ENCODE data around the gene GRIPAP1.

Gene GRIPAP1, protein sequence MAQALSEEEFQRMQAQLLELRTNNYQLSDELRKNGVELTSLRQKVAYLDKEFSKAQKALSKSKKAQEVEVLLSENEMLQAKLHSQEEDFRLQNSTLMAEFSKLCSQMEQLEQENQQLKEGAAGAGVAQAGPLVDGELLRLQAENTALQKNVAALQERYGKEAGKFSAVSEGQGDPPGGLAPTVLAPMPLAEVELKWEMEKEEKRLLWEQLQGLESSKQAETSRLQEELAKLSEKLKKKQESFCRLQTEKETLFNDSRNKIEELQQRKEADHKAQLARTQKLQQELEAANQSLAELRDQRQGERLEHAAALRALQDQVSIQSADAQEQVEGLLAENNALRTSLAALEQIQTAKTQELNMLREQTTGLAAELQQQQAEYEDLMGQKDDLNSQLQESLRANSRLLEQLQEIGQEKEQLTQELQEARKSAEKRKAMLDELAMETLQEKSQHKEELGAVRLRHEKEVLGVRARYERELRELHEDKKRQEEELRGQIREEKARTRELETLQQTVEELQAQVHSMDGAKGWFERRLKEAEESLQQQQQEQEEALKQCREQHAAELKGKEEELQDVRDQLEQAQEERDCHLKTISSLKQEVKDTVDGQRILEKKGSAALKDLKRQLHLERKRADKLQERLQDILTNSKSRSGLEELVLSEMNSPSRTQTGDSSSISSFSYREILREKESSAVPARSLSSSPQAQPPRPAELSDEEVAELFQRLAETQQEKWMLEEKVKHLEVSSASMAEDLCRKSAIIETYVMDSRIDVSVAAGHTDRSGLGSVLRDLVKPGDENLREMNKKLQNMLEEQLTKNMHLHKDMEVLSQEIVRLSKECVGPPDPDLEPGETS

DNA sequence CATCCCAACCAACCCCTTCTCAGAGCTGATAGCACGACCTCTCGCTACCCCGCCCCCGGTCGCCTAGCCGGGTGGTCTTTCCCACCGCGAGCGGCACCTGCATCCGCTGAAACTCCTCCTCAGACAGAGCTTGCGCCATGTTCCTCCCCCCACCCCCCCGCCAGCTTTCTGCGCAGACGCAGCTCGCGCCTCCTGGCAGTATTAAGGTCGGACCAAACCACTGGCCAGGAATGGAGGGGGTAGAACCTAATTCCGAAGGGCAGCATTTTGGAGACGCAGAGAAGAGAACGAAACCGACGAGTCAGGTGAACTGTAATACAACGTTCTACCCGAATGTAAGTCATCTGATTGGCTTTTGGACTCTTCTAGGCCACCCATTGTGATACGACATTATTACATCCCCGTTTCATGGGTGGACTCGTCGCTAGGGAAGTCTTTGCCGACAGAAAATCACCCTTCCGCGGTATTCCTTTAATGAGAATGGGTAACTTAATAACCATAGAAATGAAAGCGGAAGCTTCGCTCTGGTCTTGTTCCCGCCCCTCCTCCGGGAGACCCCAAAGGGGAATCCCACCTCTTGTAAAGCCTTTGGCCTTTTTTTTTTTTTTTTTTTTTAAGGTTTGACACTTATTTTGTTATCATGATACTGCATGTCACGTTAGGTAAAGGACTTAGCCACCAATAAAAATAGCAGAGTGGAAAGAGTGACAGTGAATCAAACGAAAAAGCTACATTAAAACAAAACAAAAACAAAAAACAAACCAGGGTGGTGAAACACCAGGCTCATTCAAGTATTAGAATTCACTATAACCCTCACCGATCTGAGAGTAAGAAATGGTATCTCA, at the start of gene GRIPAP1:
Gene GRIPAP1, minus strand, starts transcription at position 174 of the 845 bp plus-strand sequence. Its CDS starts 35 bp downstream, at position 139.
- DNase-seq (ENCODE audit: low read depth) = peak; percentile 32

DNA sequence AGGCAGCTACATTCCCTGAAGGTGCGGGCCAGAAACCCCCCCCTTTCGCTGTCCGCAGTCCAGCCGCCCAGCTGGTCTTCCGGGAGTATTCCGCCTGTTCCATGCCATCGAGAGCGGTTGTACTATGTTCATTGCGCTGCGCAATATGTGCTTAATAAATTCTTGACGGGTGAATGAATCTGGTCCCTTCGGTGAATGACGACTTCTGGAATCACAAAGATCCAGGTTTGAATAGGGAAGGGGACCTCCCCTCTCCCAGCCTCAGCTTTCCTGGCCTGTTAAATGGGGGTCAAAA, 41.9 kb upstream of the GRIPAP1 start:
- DNase-seq (ENCODE audit: low read depth) = no peak

DNA sequence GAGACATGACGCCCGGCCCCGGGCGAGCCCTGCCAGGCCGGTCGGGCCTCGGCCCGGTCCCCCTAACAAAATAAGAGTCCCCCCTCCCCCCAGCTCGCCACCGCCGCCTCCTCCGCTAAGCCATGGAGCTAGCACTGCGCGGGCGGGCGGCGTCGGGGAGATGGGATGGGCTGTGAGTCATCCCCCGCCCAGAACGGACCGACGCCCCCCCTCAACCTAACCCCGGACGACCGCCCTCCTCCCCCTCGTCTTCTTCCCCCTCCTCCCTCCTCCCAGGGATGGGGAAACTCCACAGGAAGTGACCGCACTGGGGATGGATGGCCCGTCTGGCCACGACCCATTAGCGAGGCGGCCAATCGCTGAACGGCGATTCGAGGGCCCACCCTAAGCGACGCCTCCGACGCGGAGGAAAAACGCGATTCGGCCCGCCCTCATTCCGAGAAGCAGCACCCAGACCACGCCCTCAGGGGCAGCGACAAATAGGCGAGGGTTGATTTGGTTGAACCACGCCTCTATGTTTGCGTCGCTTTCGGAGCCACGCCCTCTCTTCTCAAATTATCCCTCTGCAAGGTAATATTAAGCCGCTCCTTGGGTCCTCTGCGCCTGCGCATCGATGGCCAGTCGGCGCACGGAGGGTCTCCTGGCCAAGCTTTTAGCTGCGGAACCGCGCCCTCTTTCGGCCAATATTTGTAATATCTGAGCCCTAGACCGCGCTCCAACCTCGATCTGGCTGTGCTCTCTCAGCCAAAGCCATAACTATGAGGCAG, 41.3 kb upstream of the GRIPAP1 start, which contains the start of gene TFE3:
Gene TFE3, minus strand, starts transcription at position 138 of the 767 bp plus-strand sequence. Its CDS starts 131 bp downstream, at position 7.
- DNase-seq (ENCODE audit: low read depth) = peak; percentile 83

DNA sequence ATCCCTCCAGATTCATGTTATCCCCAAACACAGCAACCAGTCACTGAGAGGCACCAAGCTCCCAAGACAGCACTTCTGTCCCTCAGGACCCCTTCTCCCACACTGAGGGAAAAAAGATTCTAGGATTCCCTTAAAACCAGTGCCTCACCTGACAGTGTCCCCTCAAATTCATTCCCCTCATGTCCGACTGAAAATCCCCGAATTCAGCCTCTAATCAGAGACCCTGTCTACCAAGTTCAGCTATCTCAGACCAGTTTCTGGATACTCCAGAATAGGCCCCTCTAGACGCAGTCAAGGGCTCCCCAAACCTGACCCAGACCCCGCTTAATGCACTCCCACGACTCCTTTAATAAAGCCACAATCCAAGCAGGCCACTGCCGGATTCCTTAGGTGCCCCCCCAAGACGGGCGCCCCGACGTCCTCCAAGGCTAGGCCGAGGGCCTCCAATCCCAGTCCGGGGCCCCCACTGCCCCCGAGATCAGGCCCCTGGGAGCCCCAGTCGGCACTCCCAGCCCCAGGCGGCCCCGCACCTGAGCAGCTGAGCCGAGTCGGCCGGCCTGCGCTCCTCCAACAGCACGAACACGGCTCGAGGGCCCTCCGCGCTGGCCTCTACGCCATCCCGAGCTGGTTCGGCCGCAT, 40.6 kb upstream of the GRIPAP1 start:
- DNase-seq (ENCODE audit: low read depth) = no peak

DNA sequence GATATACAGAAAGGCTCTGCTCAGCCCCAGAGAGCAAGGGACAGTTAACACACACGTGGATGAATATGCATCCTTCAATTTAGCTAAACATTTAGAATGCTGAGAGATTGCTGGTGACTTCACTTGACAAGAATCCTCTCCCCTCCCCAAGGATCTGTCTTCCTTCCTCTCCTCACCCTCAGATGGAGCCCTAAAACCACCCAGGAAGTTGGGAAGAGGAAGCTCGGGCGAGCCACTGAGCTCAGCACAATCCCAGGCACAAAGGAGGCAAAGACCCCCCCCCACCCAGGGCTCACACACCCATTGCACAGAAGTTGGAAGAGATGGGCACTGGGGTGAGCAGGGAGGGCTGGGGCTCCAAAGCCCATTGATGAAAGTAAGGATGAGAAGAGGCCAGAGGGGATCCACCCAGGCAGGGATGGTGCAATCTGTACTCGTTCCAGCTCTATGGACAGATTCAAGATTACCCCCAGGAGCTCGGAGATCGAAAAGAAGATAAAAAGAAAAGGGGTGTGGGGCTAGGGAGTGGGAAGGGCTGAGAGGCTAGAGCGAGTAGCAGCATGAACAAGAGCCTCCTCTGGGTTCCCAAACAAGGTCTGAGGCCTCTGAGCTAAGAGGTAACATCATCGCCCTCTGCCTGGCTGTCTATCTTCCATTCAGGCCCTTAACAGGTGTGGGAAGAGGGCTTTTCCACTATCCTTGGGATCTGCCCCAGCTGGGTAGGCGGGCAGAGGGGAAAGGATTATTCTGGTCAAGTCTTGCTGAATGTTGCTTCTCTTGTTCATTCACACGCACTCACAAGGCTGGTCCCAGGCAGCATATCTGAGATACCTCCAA, 39.9 kb upstream of the GRIPAP1 start:
- no peak for DNase-seq (ENCODE audit: low read depth)

DNA sequence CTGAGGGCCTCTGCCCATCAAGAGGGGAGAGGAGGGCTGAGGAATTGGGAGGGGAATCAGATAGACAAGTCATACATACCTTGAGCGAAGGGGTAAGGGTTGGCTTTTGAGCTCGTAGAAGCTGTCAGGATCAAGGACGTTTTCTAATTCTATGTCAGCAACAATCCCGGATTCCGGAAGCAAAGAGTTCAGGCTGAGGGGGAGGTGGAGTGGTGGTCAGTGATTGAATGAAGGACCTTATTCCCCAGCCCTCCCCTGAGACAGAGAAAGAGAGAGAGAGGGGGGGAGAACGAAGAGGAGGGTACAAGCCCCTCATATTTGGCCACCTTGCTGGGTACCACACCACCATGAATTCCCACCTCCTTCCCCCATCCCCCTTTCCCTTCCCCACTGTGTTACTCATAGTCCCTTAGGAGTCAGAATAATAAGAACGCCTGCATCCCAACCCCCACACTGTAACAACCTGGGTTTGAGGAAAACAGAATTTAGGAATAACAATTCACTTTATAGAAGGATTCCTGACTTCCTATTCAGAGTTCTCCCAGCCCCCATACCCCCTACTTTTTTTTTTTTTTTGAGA, 38.4 kb upstream of the GRIPAP1 start:
- DNase-seq (ENCODE audit: low read depth) = no peak

DNA sequence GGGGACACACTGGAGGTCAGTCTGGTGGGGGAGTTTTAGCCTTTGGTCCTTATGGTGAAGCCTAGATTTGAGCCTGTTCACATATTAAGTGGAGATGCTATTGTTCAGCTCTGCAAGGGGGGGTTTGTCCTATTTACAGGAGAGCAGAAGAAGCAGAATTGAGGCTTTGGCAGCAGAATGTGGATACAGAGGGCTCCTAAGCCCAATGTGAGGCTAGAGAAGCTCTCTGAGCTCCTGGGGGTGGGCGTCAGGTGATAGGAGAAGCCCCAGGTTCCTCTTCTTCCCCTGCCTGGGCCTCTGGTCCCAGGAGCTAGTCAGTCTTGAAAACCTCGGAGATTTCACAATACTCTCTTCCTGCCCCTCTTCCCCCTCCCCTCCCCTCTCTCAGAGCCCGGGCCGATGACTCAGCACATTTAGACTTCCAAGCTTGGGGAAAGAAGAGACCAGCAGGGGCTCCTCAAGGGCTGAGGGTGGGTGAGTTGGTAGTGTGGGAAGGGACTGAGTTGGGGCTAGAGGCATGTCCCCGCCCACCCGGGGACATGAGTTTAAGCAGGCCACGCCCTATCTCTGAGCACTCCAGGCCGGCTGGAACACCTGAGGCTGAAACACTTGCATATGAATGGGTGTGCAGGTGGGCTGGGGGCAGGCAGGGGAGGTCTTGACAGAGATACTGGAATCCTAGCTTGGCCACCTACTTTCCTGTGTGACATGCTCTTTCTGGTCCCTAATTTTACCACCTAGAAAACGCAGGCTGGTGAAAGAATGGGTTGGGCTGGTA, 37.7 kb upstream of the GRIPAP1 start:
- DNase-seq (ENCODE audit: low read depth) = no peak

DNA sequence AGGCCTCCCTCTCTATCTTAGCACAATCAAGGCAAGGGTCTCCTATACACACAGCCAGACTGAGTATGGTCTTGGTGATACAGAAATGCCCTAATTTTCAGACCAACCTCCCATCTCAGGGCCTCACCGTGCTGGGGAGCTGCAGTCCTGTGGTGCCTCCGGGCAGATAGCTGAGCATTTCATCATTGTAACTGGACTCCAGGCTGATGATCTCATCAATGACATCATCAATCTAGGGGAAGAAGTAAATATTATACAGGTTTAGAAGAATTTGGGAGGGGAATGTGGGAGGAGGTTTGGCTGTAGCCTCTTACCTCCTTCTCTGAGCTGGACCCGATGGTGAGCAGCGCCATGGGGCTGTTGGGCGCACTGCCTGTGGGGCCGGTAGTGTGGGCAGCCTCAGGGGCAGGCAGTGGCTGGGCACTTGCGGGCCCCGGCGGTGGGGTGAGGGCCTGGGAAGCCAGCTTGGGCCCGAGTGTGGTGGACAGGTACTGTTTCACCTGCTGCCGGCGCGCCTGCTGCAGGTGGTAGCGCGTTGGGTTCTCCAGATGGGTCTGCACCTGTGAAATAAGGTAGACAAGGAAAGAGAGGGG, 35.9 kb upstream of the GRIPAP1 start:
- no peak for DNase-seq (ENCODE audit: low read depth)

DNA sequence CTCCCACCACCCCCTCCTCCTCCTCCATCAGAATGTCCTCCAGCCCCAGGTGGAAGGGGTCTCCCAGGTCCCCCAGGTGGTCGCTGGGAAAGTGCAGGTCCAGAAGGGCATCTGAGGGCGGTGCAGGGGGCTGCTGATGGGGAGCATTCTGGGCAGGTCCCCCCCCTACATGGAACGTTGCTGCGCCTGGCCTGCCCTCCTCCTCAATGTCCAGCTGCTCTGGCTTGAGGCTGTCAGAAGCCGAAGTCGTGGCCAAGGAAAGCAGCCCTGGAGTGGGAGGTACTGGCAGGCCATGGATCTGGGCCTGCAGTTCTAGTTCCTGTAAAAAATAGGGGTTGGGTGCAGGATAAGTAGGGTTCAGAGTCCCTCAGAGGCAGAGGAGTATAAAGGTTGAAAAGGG, 28.2 kb upstream of the GRIPAP1 start:
- DNase-seq (ENCODE audit: low read depth) = no peak

DNA sequence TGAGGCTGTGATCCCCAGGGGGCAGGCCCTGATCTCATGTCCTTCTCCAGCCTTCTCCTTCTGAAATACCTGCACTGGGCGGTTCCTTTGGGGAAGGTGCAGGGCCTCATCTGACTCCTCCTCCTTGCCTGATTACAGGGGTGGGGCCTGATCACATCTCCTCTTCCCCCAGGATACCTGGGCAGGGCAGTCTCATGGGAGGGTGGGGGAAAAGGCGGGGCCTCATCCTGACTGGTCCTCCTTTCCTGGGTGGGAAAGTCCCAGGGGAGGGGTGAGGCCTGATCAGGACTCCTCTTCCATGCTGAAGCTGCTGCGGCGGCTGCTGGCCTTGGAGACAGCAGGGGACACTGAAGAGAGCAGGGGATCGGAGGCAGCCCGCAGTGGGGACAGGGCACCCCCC, 27.8 kb upstream of the GRIPAP1 start:
- DNase-seq (ENCODE audit: low read depth) = no peak

DNA sequence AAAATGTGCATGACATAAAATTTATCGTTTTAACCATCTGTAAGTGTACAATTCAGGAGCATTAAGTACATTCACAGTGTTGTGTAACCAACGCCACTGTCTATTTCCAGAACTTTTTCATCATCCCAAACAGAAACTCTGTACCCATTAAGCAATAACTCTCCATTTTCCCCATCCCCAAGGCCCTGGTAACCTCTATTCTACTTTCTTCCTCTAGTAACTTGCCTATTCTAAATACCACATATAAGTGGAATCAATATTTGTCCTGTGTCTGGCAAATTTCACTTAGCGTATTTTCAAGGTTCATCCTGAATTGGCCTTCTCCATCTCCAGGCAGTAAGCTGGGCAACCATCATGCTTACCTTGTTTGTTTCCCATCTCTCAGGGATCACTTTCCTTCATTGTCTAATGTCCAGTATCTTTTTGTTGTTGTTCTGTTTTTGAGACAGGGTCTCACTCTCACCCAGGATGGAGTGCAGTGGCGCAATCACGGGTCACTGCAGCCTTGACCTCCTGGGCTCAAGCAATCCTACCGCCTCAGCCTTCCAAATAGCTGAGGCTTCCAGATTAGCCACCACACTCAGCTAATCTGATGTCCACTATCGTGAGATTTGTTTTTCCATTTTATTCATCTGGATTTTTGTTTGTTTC, 17.7 kb upstream of the GRIPAP1 start:
- DNase-seq (ENCODE audit: low read depth) = no peak

DNA sequence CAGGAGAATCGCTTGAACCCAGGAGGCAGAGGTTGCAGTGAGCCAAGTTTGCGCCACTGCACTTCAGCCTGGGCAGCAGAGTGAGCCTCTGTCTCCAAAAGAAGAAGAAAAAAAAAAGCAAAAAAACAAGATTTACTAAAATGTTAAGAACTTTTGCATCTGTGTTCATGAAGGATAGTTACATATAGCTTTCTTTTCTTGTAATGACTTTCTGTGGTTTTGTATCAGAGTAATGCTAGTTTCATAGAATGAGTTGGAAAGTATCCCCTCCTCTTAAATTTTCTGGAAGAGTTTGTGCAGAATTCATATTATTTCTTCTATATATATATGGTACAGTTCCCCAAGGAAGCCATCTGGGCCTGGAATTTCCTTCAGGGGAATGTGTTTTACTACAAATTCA, 17.0 kb upstream of the GRIPAP1 start:
- no peak for DNase-seq (ENCODE audit: low read depth)

DNA sequence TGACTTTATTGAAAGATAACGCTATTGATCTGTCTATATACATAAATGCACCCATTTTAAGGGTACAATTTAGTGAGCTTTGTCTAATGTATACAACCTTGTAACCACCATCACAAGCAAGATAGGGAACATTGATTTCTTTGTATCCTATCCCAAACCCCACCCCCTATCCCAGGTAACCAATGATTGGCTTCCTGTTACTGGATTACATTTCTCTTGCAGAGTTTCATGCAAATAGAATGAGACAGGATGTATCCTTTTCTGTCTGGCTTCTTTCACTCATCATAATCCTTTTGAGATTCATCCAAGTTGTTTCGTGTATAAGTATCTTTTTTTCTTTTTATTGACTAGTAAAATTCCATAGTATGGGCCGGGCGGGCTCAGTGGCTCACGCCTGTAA, 1.6 kb upstream of the GRIPAP1 start:
- no peak for DNase-seq (ENCODE audit: low read depth)

DNA sequence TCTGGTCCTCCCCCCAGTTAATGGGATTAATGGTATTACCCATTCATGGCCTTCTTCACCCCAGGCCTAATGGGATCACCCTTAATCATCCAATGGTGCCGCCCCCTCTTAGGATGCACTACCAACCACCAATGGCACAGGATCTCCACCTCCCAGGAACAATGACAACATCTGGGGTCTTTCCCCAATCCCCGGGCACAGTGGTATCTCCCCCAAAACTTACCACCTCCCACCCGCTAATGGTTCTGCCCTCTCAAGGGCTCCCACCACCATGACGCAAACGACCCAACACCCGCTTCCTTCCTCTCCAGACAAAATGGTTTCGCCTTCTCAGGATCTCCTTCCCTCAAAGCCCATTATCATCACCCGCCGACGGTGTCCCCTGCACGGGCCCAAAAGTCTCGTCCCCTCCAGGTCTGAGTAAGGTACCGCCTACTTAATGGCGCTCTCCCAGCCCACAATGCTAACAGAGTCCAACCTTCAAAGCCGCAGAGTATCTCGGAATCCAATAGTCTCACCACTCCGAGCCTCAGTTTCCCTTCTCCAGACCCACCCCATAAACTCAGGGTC, 458 bp downstream of the GRIPAP1 start:
- peak; percentile 17 for DNase-seq (ENCODE audit: low read depth)

DNA sequence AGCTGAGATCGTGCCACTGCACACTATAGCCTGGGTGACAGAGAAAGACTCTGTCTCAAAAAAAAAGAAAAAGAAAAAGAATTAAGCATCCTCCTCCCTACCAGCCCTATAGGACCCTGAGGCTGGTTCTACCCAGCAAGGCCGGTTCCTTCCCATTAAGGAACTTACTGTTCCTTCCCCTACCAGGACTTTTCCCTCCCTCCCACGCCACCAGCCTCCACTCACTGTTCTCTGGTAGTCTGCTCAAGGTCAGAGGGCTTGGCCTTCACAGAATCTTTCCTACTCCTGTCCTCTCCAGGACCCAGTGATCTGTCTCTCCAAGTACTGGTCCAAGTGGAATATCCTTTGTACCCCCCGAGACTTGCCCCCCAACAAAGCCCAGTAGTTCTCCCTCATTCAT, 1.4 kb downstream of the GRIPAP1 start:
- DNase-seq (ENCODE audit: low read depth) = no peak

DNA sequence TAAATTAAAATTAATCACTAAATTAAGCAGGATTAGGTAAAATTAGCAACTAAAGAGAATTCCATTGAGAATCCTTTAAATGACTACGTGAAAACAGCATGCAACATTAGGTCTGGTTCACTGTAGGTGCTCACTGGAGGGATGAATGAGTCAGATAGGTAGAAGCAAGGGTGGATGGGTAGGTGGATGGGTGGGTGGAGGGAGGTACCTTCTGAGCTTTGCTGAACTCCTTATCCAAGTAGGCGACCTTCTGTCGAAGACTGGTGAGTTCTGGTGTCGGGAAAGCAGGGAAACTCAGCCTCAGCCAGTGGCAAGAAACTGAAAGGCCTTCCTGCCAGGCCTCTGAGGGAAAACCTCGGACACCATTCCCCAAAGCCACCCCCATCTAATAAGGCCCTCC, 3.0 kb downstream of the GRIPAP1 start:
- no peak for DNase-seq (ENCODE audit: low read depth)

DNA sequence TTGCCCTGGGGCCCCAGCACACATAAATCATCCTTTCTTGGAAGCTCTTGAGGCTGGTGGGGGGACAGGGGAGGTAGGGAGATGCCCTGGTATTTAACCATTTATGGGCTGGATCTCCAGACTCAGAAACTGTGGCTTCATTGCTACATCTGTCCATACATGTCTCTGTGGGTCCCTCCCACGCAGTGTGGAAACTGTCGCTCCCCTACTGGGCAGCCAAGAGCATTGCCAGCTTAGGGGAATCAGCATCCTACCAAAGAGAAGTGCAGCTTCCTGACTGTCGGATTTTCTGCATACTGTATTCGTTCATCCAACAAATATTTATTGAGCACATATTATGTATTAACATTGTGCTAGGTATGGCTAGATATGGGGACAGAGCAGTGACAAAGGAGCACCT, 3.7 kb downstream of the GRIPAP1 start:
- DNase-seq (ENCODE audit: low read depth) = no peak

DNA sequence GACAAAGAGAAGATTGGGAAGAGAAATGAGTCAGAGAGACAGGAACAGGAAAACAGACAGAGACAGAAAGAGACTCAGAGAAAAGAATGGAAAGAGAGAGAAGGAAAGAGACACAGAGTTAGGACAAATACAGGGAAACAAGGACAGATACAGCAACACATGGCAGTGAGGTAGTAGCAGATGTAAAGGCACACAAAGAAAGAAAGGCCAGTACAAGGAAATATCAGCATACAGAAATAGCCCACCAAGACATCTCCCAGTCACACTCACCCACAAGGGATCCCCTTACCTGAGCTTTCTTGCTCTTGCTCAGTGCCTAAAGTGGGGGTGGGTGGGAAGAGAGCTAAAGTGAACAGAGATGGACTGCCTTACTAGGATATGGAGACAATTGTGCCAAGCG, 4.2 kb downstream of the GRIPAP1 start:
- no peak for DNase-seq (ENCODE audit: low read depth)

All from stimulated activated CD8-positive, alpha-beta memory T cell treated with anti-CD3 and anti-CD28 coated beads, Interleukin-7, amount 100 ng/mL, for 24 hours (primary cell).